Left ventricle myocardium inferior (tissue), 1 donor: ENCODE results near the gene DPP7. TPM values are rescaled to one million over a fixed set of nuclear protein-coding genes. Genes with fewer than 3 reads are reported as not detected.

Experiments used
- DNase-seq: peaks from one replicate; pipeline ENCODE4 v3.0.0-alpha.2; 2020
- H3K27ac ChIP-seq: fragments of 200-600 bp; replicated peaks from 2 replicates; pipeline ENCODE4 v1.8.0; 2021
- H3K27me3 ChIP-seq: fragments of 200-600 bp; 2 replicates; pipeline ENCODE4 v1.8.0; 2021; ENCODE audit warnings: low read depth
- H3K36me3 ChIP-seq: fragments of 200-600 bp; 2 replicates; pipeline ENCODE4 v1.8.0; 2021
- H3K4me1 ChIP-seq: fragments of 200-600 bp; 2 replicates; pipeline ENCODE4 v1.8.0; 2021
- H3K4me3 ChIP-seq: fragments of 200-600 bp; 2 replicates; pipeline ENCODE4 v1.8.0; 2021; ENCODE audit warnings: mild to moderate bottlenecking, moderate library complexity
- H3K9me3 ChIP-seq: fragments of 200-600 bp; replicated peaks from 2 replicates; pipeline ENCODE4 v1.8.0; 2021
- intact Hi-C: fragments of 100-400 bp; cut with micrococcal nuclease; formaldehyde crosslinking; loops from one replicate; pipeline ENCODE4 v1.11.0; 2022
- total RNA-seq: library from RNA; stranded (reverse); fragmentation: NEBNext Ultra II Directional; extraction: Animal tissue kit (Norgen Biotek cat#: 25700); gene quantifications from one replicate; pipeline ENCODE4 v1.2.1, GENCODE V29; 2021
- TF ChIP-seq, protein P1 (sequence below): fragments of 200-600 bp; IDR thresholded peaks from 2 replicates; pipeline ENCODE4 v1.8.0; 2021; ENCODE audit warnings: antibody characterized with exemption, mild to moderate bottlenecking, borderline replicate concordance
- donor health status: DM: no; HTN: yes; CAD: no; lungs with severe emphysema.

The DPP7 gene
- total RNA-seq, 1 donor from 2014 or later: 130 TPM

DNA sequence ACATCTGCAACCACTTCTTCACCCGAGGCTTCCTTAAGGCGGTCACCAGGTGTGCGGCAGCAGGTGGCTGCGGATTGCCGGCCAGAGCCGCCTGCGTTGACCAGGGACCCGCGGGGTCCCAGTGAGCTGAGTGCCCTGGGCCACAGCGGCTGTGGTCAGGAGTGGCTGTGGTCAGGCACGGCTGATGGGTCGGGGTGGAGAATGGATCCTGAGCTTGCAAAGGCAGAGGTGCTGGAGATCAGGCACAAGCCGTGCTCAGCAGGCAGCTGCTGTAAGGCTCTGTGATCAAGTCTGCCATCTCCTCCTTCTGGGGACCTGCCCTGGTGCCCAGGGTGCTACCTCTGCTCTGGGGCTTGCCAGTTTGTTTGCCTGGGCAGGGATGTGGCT is 35.1 kb downstream of the DPP7 start:
- intact Hi-C loops: no loop called here
- H3K27ac ChIP-seq: no peak overlapping the region
- H3K27me3 ChIP-seq: no peaks in the 10 kb centered on the region
- H3K36me3 ChIP-seq: peaks cover 49% of the 10 kb centered on the region
- TF ChIP-seq, protein P1, sequence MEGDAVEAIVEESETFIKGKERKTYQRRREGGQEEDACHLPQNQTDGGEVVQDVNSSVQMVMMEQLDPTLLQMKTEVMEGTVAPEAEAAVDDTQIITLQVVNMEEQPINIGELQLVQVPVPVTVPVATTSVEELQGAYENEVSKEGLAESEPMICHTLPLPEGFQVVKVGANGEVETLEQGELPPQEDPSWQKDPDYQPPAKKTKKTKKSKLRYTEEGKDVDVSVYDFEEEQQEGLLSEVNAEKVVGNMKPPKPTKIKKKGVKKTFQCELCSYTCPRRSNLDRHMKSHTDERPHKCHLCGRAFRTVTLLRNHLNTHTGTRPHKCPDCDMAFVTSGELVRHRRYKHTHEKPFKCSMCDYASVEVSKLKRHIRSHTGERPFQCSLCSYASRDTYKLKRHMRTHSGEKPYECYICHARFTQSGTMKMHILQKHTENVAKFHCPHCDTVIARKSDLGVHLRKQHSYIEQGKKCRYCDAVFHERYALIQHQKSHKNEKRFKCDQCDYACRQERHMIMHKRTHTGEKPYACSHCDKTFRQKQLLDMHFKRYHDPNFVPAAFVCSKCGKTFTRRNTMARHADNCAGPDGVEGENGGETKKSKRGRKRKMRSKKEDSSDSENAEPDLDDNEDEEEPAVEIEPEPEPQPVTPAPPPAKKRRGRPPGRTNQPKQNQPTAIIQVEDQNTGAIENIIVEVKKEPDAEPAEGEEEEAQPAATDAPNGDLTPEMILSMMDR: no peak
- H3K4me1 ChIP-seq: peaks cover 19% of the 10 kb centered on the region
- H3K4me3 ChIP-seq: peak overlapping the region; percentile 85
- H3K9me3 ChIP-seq: no peaks in the 10 kb centered on the region
- DNase-seq: no peak

- Histone ChIP-seq H3K27me3 (no peaks in the 10 kb centered on the region), H3K4me1 (peaks cover 19% of the 10 kb centered on the region), H3K36me3 (peaks cover 49% of the 10 kb centered on the region), H3K4me3 (peak overlapping the region; percentile 85), H3K27ac (no peak overlapping the region), H3K9me3 (no peaks in the 10 kb centered on the region)
- TF ChIP-seq, protein P1: no peak
- DNase-seq: no peak
- intact Hi-C loops: no loop called here
Observed at GRCh38 chr9:137078701-137079400, 35.7 kb downstream of the DPP7 start.

DNA sequence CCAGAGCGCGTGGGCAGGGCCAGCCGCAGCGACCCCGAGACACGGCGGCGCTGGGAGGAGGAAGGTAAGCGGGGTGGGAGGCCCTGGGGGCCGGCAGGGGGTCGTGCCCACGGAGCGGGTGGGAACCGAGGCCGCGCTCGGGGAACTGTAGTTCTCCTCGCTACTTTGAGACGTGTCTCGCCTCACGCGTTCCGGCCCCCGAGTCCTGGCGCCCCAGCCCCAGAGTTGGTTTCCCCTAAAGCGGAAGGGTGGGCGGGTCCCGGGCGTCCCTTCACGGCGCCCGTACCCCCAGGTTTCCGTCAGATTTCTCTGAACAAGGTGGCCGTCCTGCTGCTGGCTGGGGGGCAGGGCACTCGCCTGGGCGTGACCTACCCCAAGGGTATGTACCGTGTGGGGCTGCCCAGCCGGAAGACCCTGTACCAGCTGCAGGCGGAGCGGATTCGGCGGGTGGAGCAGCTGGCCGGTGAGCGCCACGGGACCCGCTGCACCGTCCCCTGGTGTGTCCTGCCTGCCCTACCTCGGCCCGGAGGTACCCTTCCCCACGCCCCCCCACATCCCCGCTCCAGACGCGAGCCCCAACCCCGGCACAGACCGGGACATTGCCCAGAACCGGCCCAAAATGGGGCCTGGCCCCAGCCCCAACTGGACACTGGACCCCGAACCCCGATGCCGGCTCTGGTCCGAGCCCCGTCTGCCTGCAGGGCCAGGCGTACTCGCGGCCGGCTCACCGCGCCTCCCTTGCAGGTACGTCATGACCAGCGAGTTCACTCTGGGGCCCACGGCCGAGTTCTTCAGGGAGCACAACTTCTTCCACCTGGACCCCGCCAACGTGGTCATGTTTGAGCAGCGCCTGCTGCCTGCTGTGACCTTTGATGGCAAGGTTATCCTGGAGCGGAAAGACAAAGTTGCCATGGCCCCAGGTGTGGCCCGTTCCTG is 36.5 kb downstream of the DPP7 start:
- DNase-seq: no peak
- TF ChIP-seq, protein P1: no peak
- Histone ChIP-seq H3K9me3 (no peaks in the 10 kb centered on the region), H3K36me3 (peaks cover 46% of the 10 kb centered on the region), H3K27ac (peak overlapping the region; percentile 68), H3K27me3 (no peaks in the 10 kb centered on the region), H3K4me1 (peaks cover 19% of the 10 kb centered on the region), H3K4me3 (peak overlapping the region; percentile 85)
- intact Hi-C loops: no loop called here

DNA sequence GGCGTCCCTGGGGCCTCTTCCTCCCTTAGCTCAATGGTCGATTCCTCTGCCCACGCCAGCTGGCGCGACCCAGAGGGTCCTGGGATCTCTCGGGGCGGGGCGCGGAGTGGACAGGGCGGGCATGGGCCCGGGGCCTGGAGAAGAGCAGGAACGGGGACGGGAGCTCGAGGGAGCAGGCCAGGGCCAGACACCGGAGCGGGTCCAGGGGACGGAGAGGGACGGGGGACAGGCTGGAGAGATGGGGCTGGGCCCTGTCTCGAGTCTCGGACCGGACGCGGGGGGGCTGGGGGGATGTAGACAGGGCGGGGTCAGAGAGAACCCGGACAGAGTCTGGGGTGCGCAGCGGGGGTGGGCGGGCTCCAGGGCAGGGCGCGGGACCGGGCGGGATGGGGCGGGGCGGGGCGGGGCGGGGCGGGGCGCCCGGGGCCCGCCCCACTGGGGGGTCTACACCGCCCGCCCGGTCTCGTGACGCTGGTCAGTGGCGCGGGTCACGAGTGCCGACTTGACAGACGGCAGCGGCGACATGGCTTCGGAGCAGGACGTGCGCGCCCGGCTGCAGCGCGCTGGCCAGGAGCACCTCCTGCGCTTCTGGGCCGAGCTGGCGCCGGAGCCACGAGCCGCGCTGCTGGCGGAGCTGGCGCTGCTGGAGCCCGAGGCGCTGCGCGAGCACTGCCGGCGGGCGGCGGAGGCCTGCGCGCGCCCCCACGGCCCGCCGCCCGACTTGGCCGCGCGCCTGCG is 37.4 kb downstream of the DPP7 start, which contains the start of gene UAP1L1:
TSS of gene UAP1L1 (plus strand) at position 508 of the 738 bp plus-strand sequence. CDS start at position 524, 16 bp downstream.
- intact Hi-C loops: no loop called here
- TF ChIP-seq, protein P1: no peak
- H3K36me3 ChIP-seq: peaks cover 39% of the 10 kb centered on the region
- no peaks in the 10 kb centered on the region for H3K27me3 ChIP-seq
- peak within 1 kb of the TSS; percentile 68 for H3K27ac ChIP-seq
- no peaks in the 10 kb centered on the region for H3K9me3 ChIP-seq
- H3K4me3 ChIP-seq: peak within 1 kb of the TSS; percentile 85
- H3K4me1 ChIP-seq: peaks cover 19% of the 10 kb centered on the region
- DNase-seq: peak; percentile 85

DNA sequence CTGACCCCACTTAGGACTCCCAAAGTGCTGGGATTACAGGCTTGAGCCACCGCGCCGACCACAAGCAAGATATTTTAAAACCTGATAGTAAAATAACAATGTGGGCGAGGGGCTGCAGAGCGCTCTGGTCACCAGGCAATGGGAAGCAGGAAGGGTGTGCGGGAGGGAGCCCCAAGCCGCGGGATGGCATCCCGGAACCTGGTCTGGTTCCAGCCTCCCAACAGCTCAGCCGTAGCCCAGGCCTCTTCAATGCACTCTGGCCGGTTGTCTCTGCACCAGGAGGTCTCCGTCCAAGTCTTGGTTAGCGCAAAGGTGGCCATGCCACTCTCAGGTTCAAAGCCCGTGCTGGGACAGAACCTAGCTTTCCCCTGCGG is 37.9 kb downstream of the DPP7 start:
- TF ChIP-seq, protein P1: no peak
- peaks cover 19% of the 10 kb centered on the region for H3K4me1 ChIP-seq
- no peaks in the 10 kb centered on the region for H3K9me3 ChIP-seq
- H3K27me3 ChIP-seq: no peaks in the 10 kb centered on the region
- H3K27ac ChIP-seq: peak overlapping the region; percentile 68
- DNase-seq: no peak
- H3K4me3 ChIP-seq: peak overlapping the region; percentile 85
- intact Hi-C loops: no loop called here
- peaks cover 34% of the 10 kb centered on the region for H3K36me3 ChIP-seq
